GM21717 (cell line): ENCODE results near the gene PAPPA2.
"Not testable (repeated sequence)": the region's sequence is repeated elsewhere in the genome, so short reads cannot be mapped to it uniquely, and the experiment has no call there.

Experiments used
- ATAC-seq: cut with Tn5 transposase; IDR thresholded peaks from one replicate; pipeline ENCODE4 v1.9.1; 2021; ENCODE audit warnings: mild to moderate bottlenecking, moderate library complexity; ENCODE audit not compliant: unreplicated experiment

The PAPPA2 gene

DNA sequence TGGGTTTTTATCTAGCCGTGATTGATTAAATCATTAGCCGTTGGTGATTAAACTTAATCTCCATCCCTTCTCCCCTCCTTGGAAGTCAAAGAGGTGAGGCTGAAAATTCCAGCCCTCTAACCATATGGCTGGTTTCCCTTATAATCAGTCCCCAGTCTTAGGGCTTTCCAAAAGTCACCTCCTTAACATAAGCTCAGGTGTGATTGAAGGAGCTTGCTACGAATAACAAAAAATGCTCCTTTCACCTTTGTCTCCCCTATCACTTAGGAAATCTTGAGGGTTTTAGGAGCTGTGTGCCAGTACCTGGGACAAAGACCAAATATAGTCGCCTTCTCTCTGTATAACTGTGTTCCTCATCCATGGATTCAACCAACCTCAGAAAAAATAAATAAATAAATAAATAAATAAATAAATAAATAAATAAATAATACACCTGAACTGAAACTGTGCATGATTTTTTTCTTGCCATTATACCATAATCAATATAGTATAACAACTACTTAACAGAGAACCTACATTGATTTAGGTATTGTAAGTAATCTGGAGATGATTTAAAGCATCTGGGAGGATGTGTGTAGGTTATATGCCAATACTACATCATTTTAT, 82.2 kb downstream of the PAPPA2 start:
- no peak for ATAC-seq

DNA sequence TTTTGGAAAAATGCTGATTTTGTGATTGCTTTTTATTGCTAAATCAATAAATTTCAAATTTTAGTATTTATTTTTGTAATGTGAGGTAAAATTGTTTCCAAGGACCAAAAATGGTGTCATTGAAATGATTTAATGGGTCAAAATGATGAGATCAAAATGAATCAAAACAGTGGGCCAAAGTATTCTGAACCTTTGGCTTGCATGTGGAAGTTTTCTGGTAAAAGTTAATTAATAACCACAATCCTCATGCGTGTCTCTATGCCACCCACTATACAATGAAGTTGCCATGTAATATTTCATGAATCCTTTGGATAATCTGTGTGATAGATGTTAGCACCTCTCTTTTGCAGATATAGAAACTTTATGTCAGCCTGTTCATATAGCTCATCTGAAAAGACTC, 83.8 kb downstream of the PAPPA2 start:
- no peak for ATAC-seq

DNA sequence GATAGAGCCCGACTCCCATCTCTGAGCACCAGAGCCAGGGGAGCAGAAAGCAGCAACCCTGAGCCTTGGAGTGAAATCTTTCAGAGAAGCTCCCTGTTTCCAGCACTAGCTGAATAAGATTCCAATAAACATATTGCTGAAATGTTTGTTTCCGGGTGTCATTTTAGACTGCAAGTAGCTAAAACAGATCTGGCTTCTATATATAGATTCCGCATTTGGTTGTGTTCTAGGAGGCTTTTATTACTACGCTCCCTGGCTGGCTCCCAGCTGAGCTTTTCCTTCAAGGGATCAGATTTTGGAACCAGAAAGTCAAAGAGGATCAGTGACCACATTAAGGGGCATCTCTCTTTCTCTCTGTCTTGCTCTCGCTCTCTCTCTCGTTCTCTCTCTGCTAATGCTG, 88.2 kb downstream of the PAPPA2 start:
- no peak for ATAC-seq

DNA sequence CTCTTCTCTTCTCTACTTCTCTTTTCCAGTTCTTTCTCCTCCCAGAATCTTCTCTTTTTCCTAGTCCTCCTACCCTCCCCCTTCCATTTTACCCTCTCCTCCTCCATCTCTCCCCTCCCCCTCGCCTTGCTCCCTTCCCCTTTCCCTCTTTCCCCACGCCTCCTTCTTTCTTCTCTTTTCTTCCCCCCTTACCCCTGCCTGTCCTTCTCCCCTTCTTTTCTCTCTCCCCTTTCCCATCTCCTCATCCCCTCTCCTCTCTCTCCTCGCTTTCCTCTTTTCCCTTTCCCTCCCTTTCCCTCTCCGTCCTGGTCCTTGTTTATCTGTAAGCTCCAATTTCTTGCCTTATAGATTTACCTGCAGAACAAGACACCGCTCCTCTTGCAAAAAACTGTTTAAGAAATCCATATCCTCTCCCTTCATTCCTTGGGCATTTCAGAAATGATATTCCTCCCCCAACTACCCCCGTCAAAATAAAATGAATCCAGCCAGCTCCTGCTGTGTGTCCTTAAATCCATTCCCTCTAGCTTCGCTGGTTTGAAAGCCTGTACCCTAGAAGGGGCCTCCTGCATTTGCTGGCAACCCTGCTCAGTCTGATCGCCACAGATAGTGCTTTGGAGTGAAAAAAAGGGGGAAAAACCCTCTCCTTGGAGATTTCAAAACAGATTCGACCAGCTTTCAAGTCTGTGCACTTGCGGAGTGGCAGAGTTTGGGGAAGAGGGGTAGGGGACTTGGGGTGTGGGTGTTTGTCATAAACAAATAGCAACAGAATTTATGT, 89.4 kb downstream of the PAPPA2 start:
- ATAC-seq, result no peak

DNA sequence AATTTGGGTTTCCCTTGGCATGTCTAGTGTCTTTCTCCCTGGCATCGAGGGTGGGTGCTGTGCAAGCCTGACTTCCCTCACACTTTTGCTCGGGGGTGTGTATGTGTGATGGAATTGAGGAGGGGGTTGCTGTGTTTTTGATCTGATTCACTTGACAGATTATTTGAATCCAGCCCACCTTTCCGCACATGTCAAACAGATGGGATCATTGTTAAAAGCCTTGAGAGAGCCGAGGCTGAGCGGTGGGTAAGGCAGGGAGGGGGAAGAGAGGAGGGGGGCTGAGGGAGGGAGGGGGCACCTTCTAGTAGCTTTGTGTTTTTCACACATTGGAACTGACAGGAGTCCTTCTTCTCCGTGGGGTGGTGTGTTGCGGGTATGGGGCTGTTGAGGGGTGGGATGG, 90.0 kb downstream of the PAPPA2 start:
- no peak for ATAC-seq

DNA sequence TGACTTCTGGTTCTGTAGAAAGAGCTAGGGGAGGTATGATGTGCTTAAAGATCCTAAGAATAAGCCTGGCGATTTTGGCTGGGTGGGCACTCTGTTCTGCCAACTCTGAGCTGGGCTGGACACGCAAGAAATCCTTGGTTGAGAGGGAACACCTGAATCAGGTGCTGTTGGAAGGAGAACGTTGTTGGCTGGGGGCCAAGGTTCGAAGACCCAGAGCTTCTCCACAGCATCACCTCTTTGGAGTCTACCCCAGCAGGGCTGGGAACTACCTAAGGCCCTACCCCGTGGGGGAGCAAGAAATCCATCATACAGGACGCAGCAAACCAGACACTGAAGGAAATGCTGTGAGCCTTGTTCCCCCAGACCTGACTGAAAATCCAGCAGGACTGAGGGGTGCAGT, 93.3 kb downstream of the PAPPA2 start:
- ATAC-seq, result no peak

DNA sequence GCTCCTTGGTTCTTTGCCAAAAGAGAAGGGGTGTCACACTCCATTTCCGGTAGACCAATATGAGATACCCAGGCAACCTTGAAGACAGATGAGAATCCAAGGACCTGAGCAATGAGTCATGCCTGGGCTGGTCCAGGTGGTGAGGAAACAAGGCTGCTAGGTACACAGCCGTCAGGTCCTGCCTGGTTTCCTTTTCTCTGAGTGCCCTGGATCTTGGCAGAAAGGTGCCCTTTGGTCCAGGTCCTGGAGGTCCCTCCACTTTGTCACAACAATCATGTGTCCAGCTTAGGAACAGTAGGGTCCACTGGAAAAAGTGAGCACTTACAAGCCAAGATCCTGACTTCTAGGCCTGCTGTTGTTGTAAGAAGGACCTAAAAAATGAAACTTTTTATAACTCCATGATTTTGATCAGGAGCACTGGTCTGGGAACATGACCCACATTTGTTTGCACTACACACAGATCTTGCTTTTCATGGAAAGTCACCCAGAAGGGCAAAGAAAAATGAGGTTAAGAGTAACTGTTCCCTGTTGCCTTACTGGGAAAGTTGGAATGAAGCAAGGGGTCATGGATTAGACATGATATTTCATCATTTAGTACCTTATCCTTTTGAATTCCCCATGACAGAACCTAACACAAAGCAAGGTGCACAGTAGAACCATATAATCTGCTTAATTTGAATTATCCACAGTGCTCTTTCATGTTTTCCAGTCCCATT, 94.7 kb downstream of the PAPPA2 start:
- ATAC-seq, result no peak

DNA sequence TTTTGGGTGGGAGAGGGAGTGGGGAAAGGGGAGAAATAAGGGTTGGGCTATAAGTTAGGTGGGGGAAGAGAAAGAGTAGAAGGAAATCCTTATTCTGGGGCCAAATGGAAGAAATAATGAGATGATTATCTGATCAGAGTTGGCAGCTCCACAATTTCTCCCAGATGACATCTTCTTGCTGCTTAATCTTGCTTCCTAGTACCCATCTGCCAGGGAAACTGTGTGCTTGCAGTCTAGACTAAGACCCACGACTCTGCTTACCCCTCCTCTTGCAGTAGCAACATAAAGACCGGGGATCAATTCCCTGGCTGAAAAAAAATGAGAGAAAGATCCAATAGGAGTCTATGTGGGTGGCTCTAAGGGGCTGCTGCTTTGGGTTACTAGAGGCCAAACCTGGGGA, 95.6 kb downstream of the PAPPA2 start:
- ATAC-seq, result no peak

DNA sequence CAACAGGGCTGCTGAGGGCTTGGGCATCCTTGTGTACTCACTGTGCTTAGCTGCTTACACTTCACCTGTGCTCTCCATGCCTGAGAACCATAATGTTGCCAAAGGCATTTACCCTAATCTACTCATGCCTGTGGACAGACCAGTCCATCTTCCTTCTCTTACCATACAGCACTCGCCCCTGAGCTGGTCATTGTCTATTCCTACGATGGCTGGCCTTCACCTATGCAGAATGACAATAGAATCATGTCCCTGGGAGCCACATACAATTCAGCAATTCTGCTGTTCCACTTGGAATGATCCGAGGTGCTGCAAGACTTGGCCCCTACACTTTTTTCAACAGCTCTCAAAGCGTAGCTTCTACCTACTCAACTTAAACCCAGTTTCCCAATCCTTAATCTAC, 96.5 kb downstream of the PAPPA2 start:
- ATAC-seq, result no peak

DNA sequence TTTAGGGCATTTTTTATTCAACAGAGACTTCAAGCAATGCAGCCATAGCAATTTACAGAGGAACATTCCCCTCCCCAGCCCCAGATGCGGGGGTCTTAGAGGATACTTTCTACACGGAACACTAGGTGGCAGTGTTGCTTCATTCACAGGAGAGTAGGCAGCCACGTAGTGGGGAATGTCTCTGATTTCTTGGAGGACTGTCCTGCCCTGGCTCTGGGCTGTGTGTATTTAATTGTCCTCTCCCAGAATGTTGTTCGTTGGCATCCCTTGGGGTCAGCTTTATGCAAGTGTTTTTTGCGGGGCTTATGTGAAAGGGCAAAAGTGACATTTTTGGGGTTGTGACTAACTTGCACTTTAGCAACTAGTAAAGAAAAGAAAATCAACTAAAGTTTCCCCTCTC, 96.9 kb downstream of the PAPPA2 start:
- peak; percentile 66 for ATAC-seq

DNA sequence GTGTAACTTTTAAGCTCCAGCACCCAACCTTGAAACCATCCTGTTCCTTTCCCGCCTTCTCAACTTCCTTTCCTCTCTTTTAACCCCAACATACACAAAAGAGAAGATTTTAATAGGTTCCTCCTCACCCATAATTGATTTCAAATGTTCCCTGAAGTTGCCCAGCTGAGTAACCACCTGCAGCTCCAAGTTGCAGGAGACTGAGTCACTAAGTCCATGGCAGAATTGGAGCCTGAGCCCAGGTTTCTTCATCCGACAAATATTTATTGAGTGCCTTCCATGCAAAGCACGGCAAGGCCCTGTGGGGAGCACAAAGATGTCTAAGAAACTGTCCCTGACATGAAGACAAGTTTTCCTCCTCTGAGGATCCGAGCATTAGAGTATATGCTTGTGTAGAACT, 97.7 kb downstream of the PAPPA2 start:
- no peak for ATAC-seq

DNA sequence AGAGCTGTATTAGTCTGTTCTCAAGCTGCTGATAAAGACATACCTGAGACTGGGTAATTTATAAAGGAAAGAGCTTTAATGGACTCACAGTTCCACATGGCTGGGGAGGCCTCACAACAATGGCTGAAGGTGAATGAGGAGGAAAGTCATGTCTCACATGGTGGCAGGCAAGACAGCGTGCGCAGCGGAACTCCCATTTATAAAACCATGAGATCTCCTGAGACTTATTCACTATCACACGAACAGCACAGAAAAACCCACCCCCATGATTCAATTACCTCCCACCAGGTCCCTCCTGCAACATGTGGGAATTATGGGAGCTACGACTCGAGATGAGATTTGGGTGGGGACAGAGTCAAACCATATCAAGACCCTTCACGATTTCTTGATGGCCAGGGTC, 98.8 kb downstream of the PAPPA2 start:
- ATAC-seq, result not testable (repeated sequence)

DNA sequence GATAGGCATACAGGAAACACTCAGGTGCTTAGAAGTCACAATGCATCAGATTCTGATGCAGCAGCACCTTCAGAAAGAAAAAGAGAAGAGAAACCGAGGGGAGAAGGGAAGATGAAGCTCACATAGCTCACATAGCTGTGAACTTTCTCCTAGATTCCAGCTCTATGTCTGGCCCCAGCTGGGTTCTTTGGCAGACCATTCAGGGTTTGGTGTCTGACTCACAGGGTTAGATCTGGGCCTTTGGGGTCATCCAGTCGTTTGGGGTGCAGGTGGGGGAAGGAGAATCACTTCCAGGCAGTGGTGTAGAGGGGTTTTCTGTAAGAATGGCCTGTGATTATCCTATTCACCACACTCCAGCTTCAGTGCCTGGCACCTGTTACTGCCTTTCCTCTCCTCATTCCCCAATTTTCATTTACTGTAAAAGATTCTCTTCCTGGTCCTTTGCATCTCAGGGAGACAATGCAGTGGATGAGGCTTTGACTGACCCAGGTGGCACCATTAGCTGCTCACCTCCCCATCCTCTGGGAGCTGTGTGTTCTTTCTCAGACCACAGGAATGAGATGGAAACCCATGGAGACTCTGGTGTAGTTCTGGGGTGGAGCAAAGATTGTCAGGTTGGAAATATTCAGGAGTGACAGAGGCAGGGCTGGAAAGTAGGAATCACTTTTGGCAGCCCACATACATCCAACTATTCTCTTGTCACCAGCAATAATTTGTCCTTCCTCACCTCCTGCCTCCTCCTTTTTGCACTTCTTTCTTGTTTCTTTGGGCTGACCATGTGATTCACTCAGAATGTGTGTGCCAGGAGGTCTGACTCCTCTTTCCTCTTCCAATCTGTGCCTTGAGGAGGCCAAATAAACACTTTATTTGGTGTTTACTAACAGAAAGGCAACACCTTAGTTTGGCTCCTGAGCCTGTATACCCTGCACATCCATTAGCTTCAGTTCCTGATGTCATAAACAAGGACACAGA, 103.3 kb downstream of the PAPPA2 start:
- no peak for ATAC-seq

DNA sequence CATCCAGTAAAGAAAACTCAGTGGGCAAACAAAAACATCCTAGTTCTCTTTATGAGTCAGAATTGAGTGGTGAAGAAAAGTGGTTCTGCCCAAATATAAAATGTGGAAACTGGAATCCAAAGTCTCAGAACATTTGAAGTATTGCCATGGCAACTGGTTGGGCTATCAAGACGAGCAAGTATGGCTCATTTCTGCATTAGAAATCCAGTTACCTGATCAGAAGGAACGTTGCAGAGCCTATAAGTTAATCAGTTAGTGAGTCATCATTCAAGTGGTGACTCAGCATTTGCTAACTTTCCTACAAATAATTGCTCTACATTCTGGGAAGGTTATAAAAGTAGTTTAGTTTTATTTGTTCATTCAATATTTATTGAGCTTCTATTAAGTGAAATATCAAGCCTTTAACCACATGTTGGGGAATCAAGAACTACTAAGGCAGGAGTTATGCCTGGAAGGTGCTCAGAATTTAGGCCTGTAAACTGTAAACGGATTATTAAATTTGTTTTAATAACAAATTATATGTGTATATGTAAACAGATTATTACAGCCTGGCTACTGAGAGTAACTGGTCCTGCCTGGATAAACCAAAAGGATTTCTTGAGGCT, 104.3 kb downstream of the PAPPA2 start:
- no peak for ATAC-seq

DNA sequence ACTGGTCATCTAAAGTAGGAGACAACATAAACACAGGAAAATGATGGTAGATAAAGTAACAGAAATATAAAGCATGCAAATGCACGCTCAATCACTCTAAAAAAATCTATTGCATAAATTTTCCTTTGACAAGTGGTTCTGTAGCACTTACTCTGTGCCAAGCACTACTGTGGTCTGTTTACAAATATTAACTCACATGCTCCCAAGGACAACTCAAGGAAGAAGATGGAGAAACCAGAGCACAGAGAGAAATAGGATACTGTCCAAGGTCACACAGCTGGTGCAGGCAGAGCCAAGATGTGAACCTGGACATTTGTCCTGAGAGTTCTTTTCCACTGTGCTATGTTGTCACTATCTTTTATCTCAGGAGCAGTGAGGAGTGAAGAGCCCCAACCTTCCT, 105.2 kb downstream of the PAPPA2 start:
- ATAC-seq, result no peak

DNA sequence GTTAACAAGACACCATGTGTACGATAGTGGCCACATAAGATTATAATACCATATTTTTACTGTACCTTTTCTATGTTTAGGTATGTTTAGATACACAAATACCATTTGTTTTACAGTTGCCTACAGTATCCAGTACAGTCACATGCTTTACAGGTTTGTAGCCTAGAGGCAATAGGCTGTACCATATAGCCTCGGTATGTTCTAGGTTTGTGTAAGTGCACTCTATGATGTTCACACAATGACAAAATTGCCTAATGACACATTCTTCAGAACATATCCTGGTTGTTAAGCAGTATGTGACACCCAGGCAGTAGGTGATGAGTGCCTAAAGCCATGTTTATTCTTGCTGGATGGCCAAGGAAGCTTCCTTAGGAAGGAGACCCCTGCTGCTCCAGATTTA, 111.8 kb downstream of the PAPPA2 start:
- no peak for ATAC-seq

DNA sequence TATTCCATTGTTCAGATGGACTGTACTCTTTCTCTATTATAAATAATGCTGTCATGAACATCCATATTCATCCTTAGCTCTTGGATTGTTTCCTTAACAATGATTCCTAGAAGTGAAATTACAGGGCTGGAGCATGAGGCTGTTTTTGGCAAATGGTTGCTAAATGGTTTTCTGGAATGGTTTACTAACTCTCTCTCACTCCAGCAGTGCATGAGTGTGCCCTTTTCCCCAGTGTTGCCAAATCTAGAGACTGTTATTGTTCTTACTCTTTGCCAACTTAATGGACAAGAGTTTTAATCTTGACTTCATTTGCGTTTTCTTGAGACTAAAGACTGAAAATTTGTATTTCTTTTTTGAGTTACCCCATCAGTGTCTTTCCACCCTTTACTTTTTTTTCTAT, 113.0 kb downstream of the PAPPA2 start:
- ATAC-seq, result no peak

DNA sequence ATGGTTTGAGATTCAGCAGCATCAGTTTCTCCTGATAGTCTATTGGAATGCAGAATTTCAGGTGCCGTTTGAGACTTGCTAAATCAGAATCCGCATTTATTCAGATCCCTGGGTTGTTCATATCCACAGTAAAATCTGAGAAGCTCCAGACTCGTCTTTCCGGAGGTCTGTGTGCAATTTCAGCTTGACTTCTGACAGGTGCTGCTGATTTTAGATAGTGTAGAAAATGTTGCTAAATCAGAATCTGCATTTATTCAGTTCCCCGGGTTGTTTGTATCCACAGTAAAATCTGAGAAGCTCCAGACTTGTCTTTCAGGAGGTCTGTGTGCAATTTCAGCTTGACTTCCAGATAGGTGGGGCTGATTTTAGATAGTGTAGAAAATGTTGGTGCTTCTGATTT, 113.7 kb downstream of the PAPPA2 start:
- ATAC-seq, result no peak

DNA sequence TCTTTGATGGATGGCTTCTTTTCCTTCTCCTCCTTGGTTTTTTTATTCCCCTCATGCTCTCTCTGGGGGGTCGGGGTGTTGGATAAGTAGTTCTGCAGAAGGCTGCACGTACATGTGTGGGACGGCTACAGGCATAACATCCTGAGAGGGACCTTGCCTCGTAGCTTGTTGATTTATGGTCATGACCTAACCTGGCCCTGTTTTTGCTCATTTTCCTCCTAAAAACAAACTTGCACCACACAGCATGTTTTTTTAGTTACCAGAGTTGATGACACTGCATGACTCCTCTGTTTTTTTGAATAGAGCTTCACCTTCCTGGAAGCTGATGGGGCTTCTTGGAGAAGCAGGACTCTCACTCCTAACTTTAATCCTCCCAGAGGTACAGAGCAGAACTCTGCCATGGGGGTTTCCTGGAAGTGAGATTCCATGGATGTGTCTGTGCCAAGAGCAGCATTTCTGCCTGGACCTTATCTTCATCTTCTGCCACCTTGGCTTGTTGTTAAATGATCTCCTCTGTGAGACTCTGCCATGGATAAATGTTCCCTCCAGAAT, 114.7 kb downstream of the PAPPA2 start:
- no peak for ATAC-seq

DNA sequence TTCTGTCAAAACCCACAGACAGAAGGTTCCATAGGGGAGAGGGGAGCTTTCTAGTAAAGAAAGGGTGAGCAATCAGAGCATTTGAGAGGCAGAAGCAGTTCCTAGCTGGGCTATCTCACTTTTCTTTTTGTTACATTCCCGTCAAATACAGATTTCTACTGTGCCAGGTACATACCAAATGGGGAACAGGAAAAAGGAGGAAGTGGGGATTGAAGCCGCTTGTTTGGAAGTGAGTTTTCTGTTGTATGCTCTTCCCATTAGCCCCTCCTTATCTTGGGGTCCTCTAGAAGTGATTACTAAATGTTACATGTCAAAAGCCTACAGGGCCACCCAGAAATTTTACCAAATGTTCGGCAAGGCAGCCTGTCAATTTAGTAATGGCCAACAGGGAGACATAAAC, 116.1 kb downstream of the PAPPA2 start:
- no peak for ATAC-seq
